ENCODE results near the gene SCAANT1. TPM values are rescaled to one million over a fixed set of nuclear protein-coding genes. Genes with fewer than 3 reads are reported as not detected.

The SCAANT1 gene
- total RNA-seq, 1 donor, result not detected

DNA sequence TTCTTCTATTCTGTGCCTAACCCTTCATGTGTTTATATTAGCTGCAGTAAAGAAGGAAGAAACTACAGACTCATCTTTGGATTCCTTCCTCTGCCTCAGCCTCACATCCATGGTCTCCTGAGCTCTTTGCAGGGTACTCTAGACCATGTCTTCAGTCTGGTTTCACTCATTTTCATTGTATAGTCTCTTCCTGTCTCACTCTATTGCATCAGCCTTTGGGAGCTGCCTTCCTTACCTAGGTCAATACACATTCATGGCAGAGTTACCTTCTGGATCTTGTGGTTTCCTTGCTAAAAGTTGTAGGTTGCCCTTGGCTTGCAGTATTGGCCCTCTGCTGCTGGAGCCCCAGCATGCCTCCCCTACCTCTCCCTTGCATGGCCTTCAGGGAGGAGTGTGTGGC, 31.5 kb upstream of the SCAANT1 start:
- no peaks in the 10 kb centered on the region for H3K9me3 ChIP-seq (ENCODE audit: low read depth, low read length)

GRCh38 chr3:63942528-63942927, 30.3 kb upstream of the SCAANT1 start:
- no peaks in the 10 kb centered on the region for H3K9me3 ChIP-seq (ENCODE audit: low read depth, low read length)
- no peak overlapping the region for H3K4me3 ChIP-seq (ENCODE audit: low read length)
- peaks cover 31% of the 10 kb centered on the region for H3K4me1 ChIP-seq (ENCODE audit: insufficient read depth, low read length)
- no peaks in the 10 kb centered on the region for H3K27me3 ChIP-seq (ENCODE audit: insufficient read depth, low read length)

More for the DNA sequence above, 31.5 kb upstream of the SCAANT1 start:
- Histone ChIP-seq H3K4me3 (ENCODE audit: low read length) (no peak overlapping the region), H3K4me1 (ENCODE audit: insufficient read depth, low read length) (peaks cover 20% of the 10 kb centered on the region), H3K27me3 (ENCODE audit: insufficient read depth, low read length) (no peaks in the 10 kb centered on the region)

DNA sequence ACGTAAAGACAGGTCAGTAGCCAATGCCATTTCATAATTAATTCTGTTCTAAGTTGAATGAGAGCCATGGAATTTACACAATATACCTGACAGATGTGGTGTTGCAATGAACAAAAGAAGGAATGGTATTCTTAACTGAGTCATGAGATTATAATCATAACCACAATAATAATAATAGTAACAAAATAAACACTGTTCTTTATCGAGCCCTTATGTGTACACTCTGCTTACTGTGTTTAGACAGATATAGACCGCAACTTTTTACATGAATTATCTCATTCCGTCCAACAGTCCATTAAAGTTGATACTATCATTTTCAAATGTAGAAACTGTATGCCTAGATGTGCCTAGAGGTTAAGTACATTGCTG, 28.2 kb upstream of the SCAANT1 start:
- Histone ChIP-seq H3K4me1 (ENCODE audit: insufficient read depth, low read length) (peaks cover 46% of the 10 kb centered on the region), H3K27me3 (ENCODE audit: insufficient read depth, low read length) (no peaks in the 10 kb centered on the region), H3K9me3 (ENCODE audit: low read depth, low read length) (no peaks in the 10 kb centered on the region), H3K4me3 (ENCODE audit: low read length) (no peak overlapping the region)

- Histone ChIP-seq H3K27me3 (ENCODE audit: insufficient read depth, low read length) (no peaks in the 10 kb centered on the region), H3K4me1 (ENCODE audit: insufficient read depth, low read length) (peaks cover 65% of the 10 kb centered on the region), H3K4me3 (ENCODE audit: low read length) (no peak overlapping the region), H3K9me3 (ENCODE audit: low read depth, low read length) (no peaks in the 10 kb centered on the region)
Measured at GRCh38 chr3:63937661-63938651, 25.8 kb upstream of the SCAANT1 start.

DNA sequence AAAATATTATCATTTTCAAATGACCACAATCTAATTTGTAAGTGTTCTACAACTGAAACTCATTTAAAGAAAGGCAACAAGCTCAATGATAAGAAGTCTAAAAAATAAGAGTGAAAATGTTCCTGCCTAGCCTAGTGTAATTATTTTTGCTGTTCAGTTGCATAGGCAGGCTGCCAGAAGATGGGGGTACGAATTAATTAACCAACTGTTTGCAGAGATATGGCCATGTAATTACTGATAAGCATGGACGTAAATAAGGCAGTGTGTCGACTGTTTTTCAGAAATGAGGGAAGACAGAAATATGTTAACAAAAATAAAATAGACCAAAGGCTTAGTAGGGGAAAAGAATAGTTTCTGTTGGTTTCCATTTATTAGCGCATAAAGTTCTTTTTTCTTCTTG, 24.7 kb upstream of the SCAANT1 start:
- Histone ChIP-seq H3K4me3 (ENCODE audit: low read length) (no peak overlapping the region), H3K4me1 (ENCODE audit: insufficient read depth, low read length) (peaks cover 74% of the 10 kb centered on the region), H3K27me3 (ENCODE audit: insufficient read depth, low read length) (no peaks in the 10 kb centered on the region), H3K9me3 (ENCODE audit: low read depth, low read length) (no peaks in the 10 kb centered on the region)

DNA sequence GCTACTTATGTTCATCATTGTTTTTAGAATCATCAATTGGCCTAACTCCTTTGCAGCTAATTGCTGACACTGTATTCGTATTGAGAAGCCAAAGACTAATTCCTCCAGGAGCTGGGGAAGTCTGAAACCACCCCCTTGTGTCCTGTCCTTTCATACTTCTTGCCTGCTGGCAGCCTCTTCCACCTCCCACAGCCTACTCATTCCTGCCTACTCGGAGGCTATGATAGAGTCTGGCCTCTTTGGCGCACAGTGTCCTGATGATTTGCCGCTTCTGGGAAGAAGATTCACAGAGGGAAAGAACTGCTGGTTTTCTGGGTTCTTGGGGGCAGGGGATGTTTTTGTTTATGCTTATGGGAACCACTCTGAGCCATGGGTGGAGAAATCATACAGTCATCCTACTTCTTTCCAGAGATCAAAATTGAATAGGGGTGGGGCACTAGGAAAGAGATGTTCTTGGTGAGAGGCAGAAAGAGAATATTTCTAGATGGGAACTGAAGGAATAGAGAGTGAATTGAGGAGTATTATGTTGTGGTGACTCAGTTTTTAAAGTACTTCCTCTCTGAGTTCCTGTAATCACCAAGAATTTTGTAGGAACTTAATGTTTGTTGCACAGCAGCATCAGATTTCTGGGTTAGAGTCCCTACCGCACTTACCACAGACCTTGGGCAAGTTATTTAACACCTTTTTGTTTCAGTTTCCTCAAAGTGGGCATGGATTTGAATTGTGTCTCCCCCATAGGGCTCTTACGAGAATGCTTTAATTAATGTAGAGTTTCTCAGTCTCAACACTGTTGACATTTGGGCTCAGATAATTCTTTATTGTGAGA, 22.1 kb upstream of the SCAANT1 start:
- H3K4me1 ChIP-seq (ENCODE audit: insufficient read depth, low read length), result peaks cover 75% of the 10 kb centered on the region
- H3K4me3 ChIP-seq (ENCODE audit: low read length), result no peak overlapping the region
- no peaks in the 10 kb centered on the region for H3K27me3 ChIP-seq (ENCODE audit: insufficient read depth, low read length)
- no peaks in the 10 kb centered on the region for H3K9me3 ChIP-seq (ENCODE audit: low read depth, low read length)

GRCh38 chr3:63933459-63933858, 21.3 kb upstream of the SCAANT1 start:
- Histone ChIP-seq H3K4me3 (ENCODE audit: low read length) (no peak overlapping the region), H3K9me3 (ENCODE audit: low read depth, low read length) (no peaks in the 10 kb centered on the region), H3K4me1 (ENCODE audit: insufficient read depth, low read length) (peaks cover 75% of the 10 kb centered on the region), H3K27me3 (ENCODE audit: insufficient read depth, low read length) (no peaks in the 10 kb centered on the region)

DNA sequence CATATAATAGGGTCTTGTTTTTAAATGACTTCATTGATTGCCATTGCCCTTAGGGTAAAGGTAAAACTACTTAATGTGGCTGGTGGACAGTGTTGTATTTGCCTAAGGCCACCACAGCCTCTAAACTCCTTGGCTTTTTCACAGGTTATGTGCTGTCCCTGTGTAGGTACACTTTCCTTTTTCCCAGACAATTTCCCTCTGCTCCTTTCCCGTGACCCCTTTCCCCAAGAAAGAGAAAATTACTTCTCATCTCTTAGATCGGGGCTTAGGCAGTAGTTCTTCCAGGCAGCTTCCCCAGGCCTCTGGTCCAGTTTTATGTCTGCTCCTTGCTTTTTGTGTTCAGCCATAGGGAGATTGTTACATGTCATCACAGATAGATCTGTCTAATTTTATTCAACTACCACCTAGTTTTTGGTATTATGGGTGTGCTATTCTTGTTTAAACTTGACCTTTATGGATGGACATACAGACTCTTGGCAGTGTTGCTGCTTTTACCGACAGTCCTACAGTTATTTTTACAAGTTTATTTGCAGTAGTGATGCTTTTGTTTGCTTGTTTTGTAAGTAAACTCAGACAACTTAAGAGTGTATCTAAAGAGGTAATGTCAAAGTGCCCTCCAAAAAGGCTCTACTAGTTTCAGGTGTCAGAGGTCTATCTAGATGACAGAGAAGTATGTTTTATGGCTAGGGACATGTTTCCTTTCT, 20.5 kb upstream of the SCAANT1 start:
- no peak overlapping the region for H3K4me3 ChIP-seq (ENCODE audit: low read length)
- no peaks in the 10 kb centered on the region for H3K27me3 ChIP-seq (ENCODE audit: insufficient read depth, low read length)
- H3K9me3 ChIP-seq (ENCODE audit: low read depth, low read length), result no peaks in the 10 kb centered on the region
- H3K4me1 ChIP-seq (ENCODE audit: insufficient read depth, low read length), result peaks cover 75% of the 10 kb centered on the region

DNA sequence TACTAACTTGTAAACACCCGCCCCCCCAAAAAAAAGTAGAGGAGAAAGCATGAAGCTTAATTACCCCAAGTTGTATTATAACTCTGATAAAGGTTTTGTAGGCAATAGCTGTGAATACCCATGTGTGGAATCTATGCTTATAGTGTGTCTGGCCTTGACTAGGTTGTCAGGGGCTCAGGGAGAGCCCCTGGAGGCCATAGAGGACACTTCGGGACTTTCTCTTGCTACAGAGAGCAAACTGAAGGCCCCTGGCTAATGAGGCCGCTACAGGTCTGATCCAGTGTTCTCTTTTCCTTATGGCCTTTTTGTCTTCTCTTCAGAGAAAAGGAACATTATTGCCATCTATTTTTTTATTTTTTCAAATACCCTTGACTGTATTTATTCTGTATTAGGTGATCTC, 19.1 kb upstream of the SCAANT1 start:
- Histone ChIP-seq H3K9me3 (ENCODE audit: low read depth, low read length) (no peaks in the 10 kb centered on the region), H3K4me1 (ENCODE audit: insufficient read depth, low read length) (peaks cover 81% of the 10 kb centered on the region), H3K27me3 (ENCODE audit: insufficient read depth, low read length) (no peaks in the 10 kb centered on the region), H3K4me3 (ENCODE audit: low read length) (no peak overlapping the region)

DNA sequence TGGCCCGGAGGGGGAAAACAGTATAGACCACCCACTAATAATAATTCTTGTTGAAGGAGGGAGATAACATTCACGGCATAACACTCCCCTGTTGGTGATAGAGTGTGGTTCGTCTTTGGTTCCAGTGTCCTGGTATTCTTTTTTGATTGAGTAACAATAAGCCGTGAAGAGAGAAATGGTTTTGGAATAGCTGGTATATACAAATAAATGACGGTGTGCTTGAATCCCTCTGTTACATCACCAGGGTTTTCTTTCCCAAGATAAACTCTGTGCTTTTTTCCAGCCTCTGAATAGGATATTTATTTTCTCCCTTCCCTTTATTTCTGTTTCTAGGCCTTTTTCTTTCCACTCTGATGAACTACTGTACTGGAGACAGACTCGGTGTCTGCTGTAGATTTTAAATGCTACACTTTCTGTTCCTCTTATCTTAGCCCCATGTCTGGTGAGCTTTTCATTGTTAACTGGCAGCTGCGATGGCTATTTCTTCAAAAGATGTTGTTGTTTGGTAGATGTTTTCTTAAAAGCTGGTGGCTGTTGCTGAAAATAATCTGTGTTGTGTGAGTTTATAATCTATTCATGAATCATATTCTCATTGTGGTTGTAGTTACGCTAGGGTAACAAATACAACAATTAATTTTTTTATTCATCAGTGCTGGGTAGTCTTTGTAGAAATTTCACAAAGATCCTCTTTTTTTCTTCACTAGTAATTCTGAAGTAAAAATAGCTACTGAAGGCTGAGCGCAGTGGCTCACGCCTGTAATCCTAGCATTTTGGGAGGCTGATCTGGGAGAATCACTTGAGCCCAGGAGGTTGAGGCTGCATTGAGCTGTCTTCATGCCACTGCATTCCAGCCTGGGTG, 15.5 kb upstream of the SCAANT1 start:
- H3K4me1 ChIP-seq (ENCODE audit: insufficient read depth, low read length), result peaks cover 80% of the 10 kb centered on the region

GRCh38 chr3:63926309-63926708, 14.1 kb upstream of the SCAANT1 start:
- Histone ChIP-seq H3K4me3 (ENCODE audit: low read length) (no peak overlapping the region), H3K27me3 (ENCODE audit: insufficient read depth, low read length) (no peaks in the 10 kb centered on the region), H3K4me1 (ENCODE audit: insufficient read depth, low read length) (peaks cover 82% of the 10 kb centered on the region), H3K9me3 (ENCODE audit: low read depth, low read length) (no peaks in the 10 kb centered on the region)

More for the DNA sequence above, 15.5 kb upstream of the SCAANT1 start:
- Histone ChIP-seq H3K4me3 (ENCODE audit: low read length) (no peak overlapping the region), H3K27me3 (ENCODE audit: insufficient read depth, low read length) (no peaks in the 10 kb centered on the region), H3K9me3 (ENCODE audit: low read depth, low read length) (no peaks in the 10 kb centered on the region)

DNA sequence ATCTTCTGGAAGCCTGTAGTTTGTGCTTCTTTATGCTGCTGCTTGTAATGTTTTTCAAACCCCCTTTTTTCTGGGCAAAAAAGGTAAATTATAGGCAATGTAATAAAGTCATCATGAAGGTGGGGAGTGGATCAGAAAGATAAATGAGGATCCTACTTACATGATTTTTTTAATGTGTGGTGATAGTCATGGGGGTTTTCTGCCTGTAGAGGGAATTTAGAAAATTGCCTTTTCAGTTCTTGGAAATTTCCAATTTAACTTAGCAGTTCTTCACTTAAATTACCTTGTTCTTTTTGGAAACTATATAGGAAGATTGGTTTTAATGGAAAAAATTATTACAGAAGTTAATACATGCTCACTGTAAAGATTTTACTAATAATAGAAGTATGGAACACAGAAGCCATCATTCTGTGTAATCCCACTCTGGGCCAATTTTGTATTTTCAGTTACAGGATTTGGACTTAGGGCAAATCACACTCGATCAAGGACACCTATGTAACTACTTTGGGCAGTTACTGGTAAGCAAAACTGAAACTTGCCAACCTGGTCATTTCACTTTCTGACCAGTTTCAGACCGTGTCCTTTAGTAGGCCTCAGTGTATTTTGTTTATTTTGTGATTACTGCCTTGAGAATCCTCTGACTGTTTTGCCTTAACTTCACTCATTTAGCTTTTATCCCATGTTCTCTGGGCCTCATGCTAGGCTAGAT, 10.5 kb upstream of the SCAANT1 start:
- Histone ChIP-seq H3K4me1 (ENCODE audit: insufficient read depth, low read length) (peaks cover 63% of the 10 kb centered on the region), H3K4me3 (ENCODE audit: low read length) (no peak overlapping the region), H3K9me3 (ENCODE audit: low read depth, low read length) (no peaks in the 10 kb centered on the region), H3K27me3 (ENCODE audit: insufficient read depth, low read length) (no peaks in the 10 kb centered on the region)

DNA sequence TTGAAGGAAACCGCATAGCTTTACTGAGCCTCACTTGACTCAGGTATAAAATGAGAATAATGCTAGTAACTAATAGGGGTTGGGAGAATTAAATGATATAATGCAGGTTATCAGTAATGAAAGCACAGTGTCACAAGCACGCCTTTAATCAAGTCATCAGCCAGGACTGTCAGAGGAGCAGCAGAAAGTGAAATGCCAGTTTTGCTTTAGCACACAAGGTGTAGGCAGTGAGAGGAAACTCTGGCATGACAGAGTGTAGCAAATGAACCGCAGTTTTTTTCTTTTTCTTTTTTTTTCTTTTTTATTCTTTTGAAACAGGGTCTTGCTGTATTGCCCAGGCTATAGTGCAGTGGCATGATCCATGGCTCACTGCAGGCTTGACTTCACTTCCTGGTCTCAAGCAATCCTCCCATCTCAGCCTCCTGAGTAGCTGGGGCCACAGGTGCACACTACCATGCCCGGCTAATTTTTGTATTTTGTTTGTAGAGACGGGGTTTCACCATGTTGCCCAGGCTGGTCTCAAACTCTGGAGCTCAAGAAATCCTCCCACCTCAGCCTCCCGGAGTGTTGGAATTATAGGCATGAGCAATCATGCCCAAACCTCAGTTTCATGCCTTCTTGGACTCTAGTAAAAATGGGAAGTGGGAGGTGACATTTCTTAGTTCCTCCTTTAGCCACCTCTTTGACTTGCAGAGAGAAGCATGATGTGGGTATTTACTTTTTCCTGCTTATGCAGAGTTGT, 9.7 kb upstream of the SCAANT1 start:
- Histone ChIP-seq H3K27me3 (ENCODE audit: insufficient read depth, low read length) (no peaks in the 10 kb centered on the region), H3K9me3 (ENCODE audit: low read depth, low read length) (no peaks in the 10 kb centered on the region), H3K4me3 (ENCODE audit: low read length) (no peak overlapping the region), H3K4me1 (ENCODE audit: insufficient read depth, low read length) (peaks cover 56% of the 10 kb centered on the region)

Measured in mononuclear cell (primary cell).